HuH-7.5 (cell line): ENCODE measurements around the gene FOSB.
"Not testable (repeated sequence)": the region's sequence is repeated elsewhere in the genome, so short reads cannot be mapped to it uniquely, and the experiment has no call there.

Source experiments
- DNase-seq: peaks from one replicate; pipeline ENCODE4 v3.0.0; 2011; ENCODE audit warnings: low spot score

FOSB gene

GRCh38 chr19:45467456-45468158 is at the start of gene FOSB:
FOSB (plus strand) TSS chr19:45467996; CDS start chr19:45468587, 591 bp downstream.
- DNase-seq = peak; percentile 95

GRCh38 chr19:45418802-45419201 is 49.0 kb upstream of the FOSB start:
- DNase-seq = no peak

- no peak for DNase-seq
Measured at GRCh38 chr19:45419396-45419795, 48.4 kb upstream of the FOSB start.

- DNase-seq = no peak
Measured at GRCh38 chr19:45419895-45420294, 47.9 kb upstream of the FOSB start.

GRCh38 chr19:45420356-45420755 is 47.4 kb upstream of the FOSB start:
- no peak for DNase-seq

GRCh38 chr19:45420871-45421270 is 46.9 kb upstream of the FOSB start:
- DNase-seq = no peak

GRCh38 chr19:45421947-45422498 is 45.8 kb upstream of the FOSB start:
- DNase-seq = no peak

- DNase-seq = no peak
Measured at GRCh38 chr19:45423033-45423588, 44.7 kb upstream of the FOSB start.

GRCh38 chr19:45423589-45424190 is 44.1 kb upstream of the FOSB start, which contains the start of gene ERCC1:
ERCC1 (minus strand) TSS chr19:45423917; CDS start chr19:45423374, 543 bp downstream.
- peak; percentile 98 for DNase-seq

GRCh38 chr19:45424191-45425058 is 43.4 kb upstream of the FOSB start:
- peak; percentile 70 for DNase-seq

- peak; percentile 68 for DNase-seq
Measured at GRCh38 chr19:45428384-45429231, 39.2 kb upstream of the FOSB start.

GRCh38 chr19:45429896-45430295 is 37.9 kb upstream of the FOSB start:
- not testable (repeated sequence) for DNase-seq

- not testable (repeated sequence) for DNase-seq
Measured at GRCh38 chr19:45431008-45431407, 36.8 kb upstream of the FOSB start.

- DNase-seq = not testable (repeated sequence)
Measured at GRCh38 chr19:45432543-45432942, 35.3 kb upstream of the FOSB start.

- DNase-seq = no peak
Measured at GRCh38 chr19:45437328-45437727, 30.5 kb upstream of the FOSB start.

GRCh38 chr19:45439190-45439568 is 28.6 kb upstream of the FOSB start:
- no peak for DNase-seq

- peak; percentile 84 for DNase-seq
Measured at GRCh38 chr19:45439569-45440258, 28.1 kb upstream of the FOSB start.

- DNase-seq = no peak
Measured at GRCh38 chr19:45440259-45440638, 27.5 kb upstream of the FOSB start.

GRCh38 chr19:45440873-45441654 is 26.7 kb upstream of the FOSB start:
- peak; percentile 64 for DNase-seq

GRCh38 chr19:45442408-45442777 is 25.4 kb upstream of the FOSB start:
- no peak for DNase-seq
